NCI-H524 (cell line): Measurements from ENCODE around the gene TP53AIP1.
"Not testable (repeated sequence)": the region's sequence is repeated elsewhere in the genome, so short reads cannot be mapped to it uniquely, and the experiment has no call there.

Source experiments
- DNase-seq, 2 experiments: peaks; one replicate each; lab custom pipeline; 2025; lab: John Stamatoyannopoulos, UW

The TP53AIP1 gene

GRCh38 chr11:128926000-128926399, 16.7 kb downstream of the TP53AIP1 start:
- no peak for DNase-seq

- no peak for DNase-seq
Observed at GRCh38 chr11:128925250-128925600, 17.4 kb downstream of the TP53AIP1 start.

GRCh38 chr11:128924510-128925249, 18.0 kb downstream of the TP53AIP1 start:
- DNase-seq, result no peak

GRCh38 chr11:128924104-128924503, 18.6 kb downstream of the TP53AIP1 start:
- peak in 1 of 2 experiments; percentile 18 for DNase-seq

GRCh38 chr11:128921793-128922192, 20.9 kb downstream of the TP53AIP1 start:
- DNase-seq, result no peak

GRCh38 chr11:128920666-128921065, 22.0 kb downstream of the TP53AIP1 start:
- DNase-seq, result no peak

GRCh38 chr11:128919635-128920034, 23.0 kb downstream of the TP53AIP1 start:
- not testable (repeated sequence) for DNase-seq

GRCh38 chr11:128919216-128919615, 23.5 kb downstream of the TP53AIP1 start:
- no peak for DNase-seq

GRCh38 chr11:128917144-128917724, 25.4 kb downstream of the TP53AIP1 start:
- DNase-seq, result no peak

- no peak for DNase-seq
Observed at GRCh38 chr11:128916681-128917080, 26.0 kb downstream of the TP53AIP1 start.

GRCh38 chr11:128916037-128916572, 26.6 kb downstream of the TP53AIP1 start:
- no peak for DNase-seq

GRCh38 chr11:128915149-128915521, 27.5 kb downstream of the TP53AIP1 start:
- peak in 1 of 2 experiments; percentile 8 for DNase-seq

GRCh38 chr11:128914216-128915148, 28.2 kb downstream of the TP53AIP1 start:
- no peak for DNase-seq

GRCh38 chr11:128913806-128914205, 28.9 kb downstream of the TP53AIP1 start:
- peak; percentile 42 to 79 for DNase-seq

GRCh38 chr11:128911701-128912100, 31.0 kb downstream of the TP53AIP1 start:
- no peak for DNase-seq

- DNase-seq, result no peak
Observed at GRCh38 chr11:128911239-128911638, 31.4 kb downstream of the TP53AIP1 start.

GRCh38 chr11:128910576-128910975, 32.1 kb downstream of the TP53AIP1 start:
- DNase-seq, result no peak

GRCh38 chr11:128909438-128910125, 33.1 kb downstream of the TP53AIP1 start:
- no peak for DNase-seq

GRCh38 chr11:128908391-128909246, 34.1 kb downstream of the TP53AIP1 start:
- no peak for DNase-seq

GRCh38 chr11:128907585-128907984, 35.1 kb downstream of the TP53AIP1 start:
- DNase-seq, result no peak
